Naive thymus-derived CD4-positive, alpha-beta T cell (primary cell): ENCODE results near the gene CLDND2. TPM values are rescaled to one million over a fixed set of nuclear protein-coding genes. Genes with fewer than 3 reads are reported as not detected.

ENCODE experiments used
- ATAC-seq: fragments of 150-1000 bp; cut with Tn5 transposase; 2 replicates; pipeline ENCODE4 v1.10.0; 2021; ENCODE audit warnings: mild to moderate bottlenecking, moderate library complexity
- CTCF ChIA-PET: fragments of 350-600 bp; sonication (Branson Sonifier 250); formaldehyde crosslinking; loops from one replicate; lab custom pipeline; 2021; ENCODE audit warnings: antibody characterized with exemption; lab: Charles Lee
- POLR2A ChIA-PET: fragments of 350-600 bp; sonication (Branson Sonifier 250); formaldehyde crosslinking; loops from one replicate; lab custom pipeline; 2021; ENCODE audit warnings: antibody characterized with exemption, inconsistent platforms; lab: Charles Lee
- DNase-seq, 9 donors: peaks; one replicate each; pipeline versions ENCODE4 v3.0.0 to v3.0.0-alpha.2; 2020 to 2022; ENCODE audit warnings: mixed read lengths in 1 of 9
- H3K27ac ChIP-seq: one replicate; pipeline ENCODE4 v1.7.0; 2013; ENCODE audit warnings: mild to moderate bottlenecking, low read depth, low read length, moderate library complexity
- H3K27me3 ChIP-seq, 2 donors: one replicate each; pipeline ENCODE4 v1.7.0; 2013; ENCODE audit warnings: low read length in 2 of 2, mild to moderate bottlenecking in 2 of 2, moderate library complexity in 2 of 2; ENCODE audit not compliant: control insufficient read depth in 2 of 2, insufficient read depth in 2 of 2
- H3K36me3 ChIP-seq, 3 experiments: 1 replicate in 2 of 3; 2 replicates in 1 of 3; pipeline ENCODE4 v1.7.0; 2013; ENCODE audit warnings: low read length in 3 of 3, mild to moderate bottlenecking in 3 of 3, moderate library complexity in 1 of 3; ENCODE audit not compliant: insufficient read depth in 3 of 3, control insufficient read depth in 2 of 3
- H3K4me1 ChIP-seq, 2 donors: one replicate each; pipeline ENCODE4 v1.7.0; 2013; ENCODE audit warnings: low read length in 2 of 2, mild to moderate bottlenecking in 2 of 2, moderate library complexity in 1 of 2; ENCODE audit not compliant: control insufficient read depth in 2 of 2, insufficient read depth in 2 of 2
- H3K4me3 ChIP-seq: 2 replicates; pipeline ENCODE4 v1.7.0; 2013; ENCODE audit warnings: mild to moderate bottlenecking, low read length
- H3K9me3 ChIP-seq, 3 experiments: 1 replicate in 2 of 3; 2 replicates in 1 of 3; pipeline ENCODE4 v1.7.0; 2013; ENCODE audit warnings: low read length in 3 of 3; ENCODE audit not compliant: control insufficient read depth in 2 of 3
- H3K27ac Mint-ChIP-seq, 9 donors: one replicate each; pipeline ENCODE4 v1.8.0; 2020 to 2022; ENCODE audit warnings: mixed read lengths in 9 of 9, mild to moderate bottlenecking in 8 of 9, moderate library complexity in 5 of 9, inconsistent platforms in 2 of 9
- H3K27me3 Mint-ChIP-seq, 5 donors: one replicate each; pipeline ENCODE4 v1.8.0; 2021 to 2022; ENCODE audit warnings: mixed read lengths in 5 of 5, mild to moderate bottlenecking in 1 of 5
- H3K36me3 Mint-ChIP-seq, 5 donors: one replicate each; pipeline ENCODE4 v1.8.0; 2020 to 2022; ENCODE audit warnings: mixed read lengths in 5 of 5, mild to moderate bottlenecking in 3 of 5, inconsistent platforms in 1 of 5
- H3K4me1 Mint-ChIP-seq, 7 donors: one replicate each; pipeline ENCODE4 v1.8.0; 2020 to 2022; ENCODE audit warnings: mixed read lengths in 7 of 7, mild to moderate bottlenecking in 3 of 7, inconsistent platforms in 1 of 7
- H3K4me3 Mint-ChIP-seq, 10 donors: one replicate each; pipeline ENCODE4 v1.8.0; 2020 to 2022; ENCODE audit warnings: mild to moderate bottlenecking in 10 of 10, mixed read lengths in 10 of 10, moderate library complexity in 6 of 10, inconsistent platforms in 2 of 10
- H3K9me3 Mint-ChIP-seq, 11 donors: one replicate each; pipeline ENCODE4 v1.8.0; 2020 to 2022; ENCODE audit warnings: mixed read lengths in 11 of 11, mild to moderate bottlenecking in 4 of 11, inconsistent platforms in 1 of 11, moderate library complexity in 1 of 11
- intact Hi-C, 2 donors: fragments of 100-400 bp; cut with micrococcal nuclease; formaldehyde crosslinking; loops; one replicate each; pipeline ENCODE4 v1.15.1; 2023
- polyA plus RNA-seq, 2 donors: library from polyadenylated mRNA; unstranded; fragments of 300-500 nt; fragmentation: Illumina TruSeq; gene quantifications; one replicate each; pipeline ENCODE4 v1.2.3, GENCODE V29; 2021
- total RNA-seq, 6 experiments: library from RNA in 5 of 6; stranded (reverse) in 5 of 6; gene quantifications; 1 replicate in 5 of 6; 2 replicates in 1 of 6; pipeline ENCODE4 v1.2.3 and lab custom pipeline; 2021 to 2026

The CLDND2 gene
- total and polyA plus RNA-seq, 7 experiments from 2014 or later = 0.32 to 13.3 (median 4.4) TPM; not detected in 4

GRCh38 chr19:51342631-51343569 is 25.9 kb downstream of the CLDND2 start:
- Histone ChIP-seq H3K27ac (no peak overlapping the region), H3K4me1 (peaks cover 10 to 11% of the 10 kb centered on the region in 2 donors), H3K9me3 (no peaks in the 10 kb centered on the region), H3K27me3 (no peaks in the 10 kb centered on the region), H3K4me3 (no peak overlapping the region), H3K36me3 (peaks cover 0 to 25% (median 3%) of the 10 kb centered on the region in 3 experiments)
- peak overlapping the region in 5 of 10 donors; percentile 4 to 53 (median 20) for H3K4me3 Mint-ChIP-seq
- ATAC-seq (no peak), DNase-seq (no peak)
- ChIA-PET CTCF (interaction anchor here (0.5 kb wide), 1 partner anchor 1411 kb away, joined by 3 read pairs; no protein-coding TSS in a partner anchor), POLR2A (no interaction called here)
- peak overlapping the region; percentile 14 to 76 (median 34) for H3K27ac Mint-ChIP-seq
- peaks cover 0 to 13% (median 0%) of the 10 kb centered on the region in 5 donors for H3K27me3 Mint-ChIP-seq
- peaks cover 0 to 15% (median 4%) of the 10 kb centered on the region in 5 donors for H3K36me3 Mint-ChIP-seq
- intact Hi-C loops = no loop called here
- peaks cover 14 to 24% (median 19%) of the 10 kb centered on the region in 7 donors for H3K4me1 Mint-ChIP-seq
- no peaks in the 10 kb centered on the region for H3K9me3 Mint-ChIP-seq

GRCh38 chr19:51341976-51342580 is 26.7 kb downstream of the CLDND2 start, which contains the start of gene VSIG10L:
VSIG10L (minus strand) TSS chr19:51342139; CDS start chr19:51342124, 15 bp downstream.
- Mint-ChIP-seq H3K27me3 (peaks cover 0 to 13% (median 0%) of the 10 kb centered on the region in 5 donors), H3K27ac (peak within 1 kb of the TSS; percentile 14 to 77 (median 61)), H3K4me1 (peaks cover 14 to 24% (median 19%) of the 10 kb centered on the region in 7 donors), H3K4me3 (peak within 1 kb of the TSS; percentile 53 to 94 (median 65)), H3K9me3 (no peaks in the 10 kb centered on the region), H3K36me3 (peaks cover 0 to 10% (median 0%) of the 10 kb centered on the region in 5 donors)
- Histone ChIP-seq H3K4me3 (no peak within 1 kb of the TSS), H3K36me3 (peaks cover 0 to 22% (median 3%) of the 10 kb centered on the region in 3 experiments), H3K4me1 (peaks cover 10 to 11% of the 10 kb centered on the region in 2 donors), H3K27me3 (no peaks in the 10 kb centered on the region), H3K27ac (no peak within 1 kb of the TSS), H3K9me3 (no peaks in the 10 kb centered on the region)
- POLR2A ChIA-PET = no interaction called here
- DNase-seq (no peak), ATAC-seq (no peak)
- CTCF ChIA-PET = no interaction called here
- intact Hi-C loops = no loop called here

- Histone ChIP-seq H3K27me3 (no peaks in the 10 kb centered on the region), H3K4me1 (peaks cover 10 to 11% of the 10 kb centered on the region in 2 donors), H3K27ac (no peak overlapping the region), H3K4me3 (no peak overlapping the region), H3K9me3 (no peaks in the 10 kb centered on the region), H3K36me3 (peaks cover 0 to 12% (median 0%) of the 10 kb centered on the region in 3 experiments)
- Mint-ChIP-seq H3K9me3 (no peaks in the 10 kb centered on the region), H3K4me1 (peaks cover 14 to 24% (median 19%) of the 10 kb centered on the region in 7 donors), H3K4me3 (peak overlapping the region; percentile 52 to 94 (median 65)), H3K27ac (peak overlapping the region in 3 of 9 donors; percentile 61 to 77 (median 72)), H3K36me3 (peaks cover 0 to 6% (median 0%) of the 10 kb centered on the region in 5 donors), H3K27me3 (peaks cover 0 to 13% (median 0%) of the 10 kb centered on the region in 5 donors)
- ATAC-seq (no peak), DNase-seq (no peak)
- ChIA-PET POLR2A (no interaction called here), CTCF (interaction anchor here (0.8 kb wide), 1 partner anchor 173 kb away, joined by 3 read pairs; no protein-coding TSS in a partner anchor)
- intact Hi-C loops = no loop called here
Observed at GRCh38 chr19:51341066-51341465, 27.7 kb downstream of the CLDND2 start.

- Histone ChIP-seq H3K27ac (peak overlapping the region; percentile 40), H3K36me3 (peaks cover 0 to 3% (median 0%) of the 10 kb centered on the region in 3 experiments), H3K4me1 (peaks cover 10 to 11% of the 10 kb centered on the region in 2 donors), H3K9me3 (no peaks in the 10 kb centered on the region), H3K4me3 (peak overlapping the region; percentile 65), H3K27me3 (no peaks in the 10 kb centered on the region)
- peaks cover 0 to 13% (median 0%) of the 10 kb centered on the region in 5 donors for H3K27me3 Mint-ChIP-seq
- no peaks in the 10 kb centered on the region for H3K9me3 Mint-ChIP-seq
- intact Hi-C loops = loop anchor here (1.0 to 2.0 kb wide), 8 partner anchors 27 to 439 kb away; no protein-coding TSS in a partner anchor
- peaks cover 0 to 3% (median 0%) of the 10 kb centered on the region in 5 donors for H3K36me3 Mint-ChIP-seq
- H3K4me1 Mint-ChIP-seq = peaks cover 14 to 24% (median 19%) of the 10 kb centered on the region in 7 donors
- ChIA-PET CTCF (interaction anchor here (0.6 to 1.0 kb wide), 4 partner anchors 24 to 317 kb away, joined by 3 to 4 read pairs (median 4); no protein-coding TSS in a partner anchor), POLR2A (interaction anchor here (1.0 kb wide), 1 partner anchor 208 kb away, joined by 3 read pairs; no protein-coding TSS in a partner anchor)
- H3K27ac Mint-ChIP-seq = peak overlapping the region in 5 of 9 donors; percentile 7 to 73 (median 68)
- H3K4me3 Mint-ChIP-seq = peak overlapping the region; percentile 83 to 94 (median 88)
- ATAC-seq (peak; percentile 89), DNase-seq (peak; percentile 34 to 96 (median 52))
Observed at GRCh38 chr19:51339687-51340656, 28.8 kb downstream of the CLDND2 start.

- peaks cover 14 to 24% (median 19%) of the 10 kb centered on the region in 7 donors for H3K4me1 Mint-ChIP-seq
- intact Hi-C loops = loop anchor here (1.0 to 2.0 kb wide), 8 partner anchors 28 to 440 kb away; no protein-coding TSS in a partner anchor
- no peaks in the 10 kb centered on the region for H3K9me3 ChIP-seq
- peaks cover 10 to 11% of the 10 kb centered on the region in 2 donors for H3K4me1 ChIP-seq
- peak overlapping the region; percentile 83 to 94 (median 88) for H3K4me3 Mint-ChIP-seq
- no peaks in the 10 kb centered on the region for H3K9me3 Mint-ChIP-seq
- ChIA-PET POLR2A (interaction anchor here (1.0 kb wide), 1 partner anchor 207 kb away, joined by 3 read pairs; no protein-coding TSS in a partner anchor), CTCF (interaction anchor here (0.8 to 1.7 kb wide), 2 partner anchors 25 to 103 kb away, joined by 3 to 10 read pairs; no protein-coding TSS in a partner anchor)
- H3K27me3 Mint-ChIP-seq = peaks cover 0 to 13% (median 0%) of the 10 kb centered on the region in 5 donors
- no peaks in the 10 kb centered on the region for H3K36me3 Mint-ChIP-seq
- H3K4me3 ChIP-seq = peak overlapping the region; percentile 65
- DNase-seq (no peak), ATAC-seq (no peak)
- peak overlapping the region in 7 of 9 donors; percentile 7 to 75 (median 68) for H3K27ac Mint-ChIP-seq
- no peak overlapping the region for H3K27ac ChIP-seq
- H3K27me3 ChIP-seq = no peaks in the 10 kb centered on the region
- H3K36me3 ChIP-seq = no peaks in the 10 kb centered on the region
Observed at GRCh38 chr19:51339313-51339686, 29.5 kb downstream of the CLDND2 start.
